Right atrium auricular region (tissue), 2 donors: ENCODE results near the gene PPME1. TPM values are rescaled to one million over a fixed set of nuclear protein-coding genes. Genes with fewer than 3 reads are reported as not detected.

Experiments used
- DNase-seq: peaks from one replicate; pipeline ENCODE4 v3.0.0-alpha.2; 2019; ENCODE audit warnings: low spot score
- H3K27ac ChIP-seq, 2 donors: fragments of 200-600 bp; sonication (generic); 1 replicate in 1 of 2; 2 replicates in 1 of 2; pipeline ENCODE4 v1.5.1; 2016 to 2019
- H3K27me3 ChIP-seq, 2 donors: fragments of 200-600 bp; sonication (generic); one replicate each; pipeline versions ENCODE4 v1.5.1 to v1.6.0; 2017 to 2019
- H3K36me3 ChIP-seq: fragments of 200-600 bp; sonication (generic); one replicate; pipeline ENCODE4 v1.5.1; 2016
- H3K4me1 ChIP-seq, 2 donors: fragments of 200-600 bp; sonication (generic); one replicate each; pipeline versions ENCODE4 v1.5.1 to v1.6.0; 2017 to 2019
- H3K4me3 ChIP-seq, 2 donors: fragments of 200-600 bp; sonication (generic); 1 replicate in 1 of 2; 2 replicates in 1 of 2; pipeline ENCODE4 v1.5.1; 2017 to 2019; ENCODE audit warnings: mild to moderate bottlenecking in 1 of 2, moderate library complexity in 1 of 2
- H3K9me3 ChIP-seq, 2 donors: fragments of 200-600 bp; sonication (generic); one replicate each; pipeline ENCODE4 v1.5.1; 2019
- CTCF ChIP-seq, 2 donors: fragments of 200-600 bp; sonication (generic); IDR thresholded peaks; one replicate each; pipeline ENCODE4 v1.5.1; 2019; ENCODE audit warnings: antibody characterized with exemption in 2 of 2
- total RNA-seq, 2 donors: library from RNA; depleted of rRNA; stranded (reverse); fragments of >200 nt; gene quantifications; one replicate each; pipeline ENCODE4 v1.1.0, GENCODE V29; 2016

Gene PPME1
- total RNA-seq, 2 donors from 2014 or later: 30.1 to 35.0 TPM

DNA sequence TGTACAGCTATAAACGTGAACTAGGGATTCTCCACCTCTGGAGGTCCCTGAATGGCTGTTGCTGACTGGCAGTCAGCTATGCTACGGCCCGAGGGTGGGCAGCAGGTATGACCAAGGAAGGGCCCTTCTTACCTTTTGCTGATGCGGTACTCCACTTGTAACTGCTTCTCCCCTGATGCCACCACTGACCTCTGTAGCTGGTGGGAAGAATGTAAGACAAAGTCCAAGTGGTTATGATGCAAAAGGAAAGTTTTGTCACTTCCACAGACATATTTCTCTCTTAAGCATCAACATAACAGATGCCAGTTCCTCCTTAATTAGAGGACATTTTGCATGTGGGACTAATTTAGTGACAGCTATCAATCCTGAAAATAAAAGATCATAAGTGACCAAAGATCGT is 108.2 kb downstream of the PPME1 start:
- peak overlapping the region; percentile 21 to 32 for H3K27ac ChIP-seq
- TF ChIP-seq CTCF (IDR thresholded peaks at IDR 0.05): no peak
- no peaks in the 10 kb centered on the region for H3K27me3 ChIP-seq
- H3K9me3 ChIP-seq: no peaks in the 10 kb centered on the region
- DNase-seq: no peak
- H3K4me1 ChIP-seq: peaks cover 0 to 11% of the 10 kb centered on the region in 2 donors
- no peak overlapping the region for H3K4me3 ChIP-seq
- no peaks in the 10 kb centered on the region for H3K36me3 ChIP-seq

DNA sequence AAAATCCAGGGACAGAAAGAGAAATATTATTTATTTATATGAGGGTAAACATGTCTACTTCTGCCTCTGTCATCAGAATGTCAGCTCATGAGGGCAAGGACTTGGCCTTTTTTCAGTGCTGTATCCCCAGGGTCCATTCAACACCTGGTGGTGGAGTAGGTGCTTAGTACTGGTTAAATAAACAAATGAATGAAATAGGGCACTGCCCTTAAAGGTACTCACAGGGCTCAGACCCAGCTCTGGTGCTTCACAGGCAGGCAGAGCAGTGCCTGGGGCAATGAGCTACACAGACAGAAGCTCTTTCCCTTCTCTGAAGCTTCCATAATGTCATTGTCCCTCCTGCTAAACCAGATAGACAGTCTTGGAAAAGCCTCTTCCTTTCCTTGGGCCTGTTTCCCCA is 109.4 kb downstream of the PPME1 start:
- Histone ChIP-seq H3K27ac (no peak overlapping the region), H3K36me3 (no peaks in the 10 kb centered on the region), H3K4me1 (peaks cover 0 to 11% of the 10 kb centered on the region in 2 donors), H3K9me3 (no peaks in the 10 kb centered on the region), H3K4me3 (no peak overlapping the region), H3K27me3 (no peaks in the 10 kb centered on the region)
- no peak for DNase-seq
- no peak for TF ChIP-seq CTCF (IDR thresholded peaks at IDR 0.05)

- no peaks in the 10 kb centered on the region for H3K9me3 ChIP-seq
- no peak for TF ChIP-seq CTCF (IDR thresholded peaks at IDR 0.05)
- H3K27me3 ChIP-seq: no peaks in the 10 kb centered on the region
- no peaks in the 10 kb centered on the region for H3K36me3 ChIP-seq
- H3K27ac ChIP-seq: no peak overlapping the region
- peaks cover 0 to 11% of the 10 kb centered on the region in 2 donors for H3K4me1 ChIP-seq
- no peak overlapping the region for H3K4me3 ChIP-seq
- no peak for DNase-seq
Measured at GRCh38 chr11:74282421-74282820, 111.3 kb downstream of the PPME1 start.

- Histone ChIP-seq H3K4me1 (peaks cover 0 to 11% of the 10 kb centered on the region in 2 donors), H3K36me3 (no peaks in the 10 kb centered on the region), H3K9me3 (no peaks in the 10 kb centered on the region), H3K27me3 (no peaks in the 10 kb centered on the region), H3K4me3 (no peak overlapping the region), H3K27ac (no peak overlapping the region)
- no peak for TF ChIP-seq CTCF (IDR thresholded peaks at IDR 0.05)
- no peak for DNase-seq
Measured at GRCh38 chr11:74282914-74283371, 111.9 kb downstream of the PPME1 start.

DNA sequence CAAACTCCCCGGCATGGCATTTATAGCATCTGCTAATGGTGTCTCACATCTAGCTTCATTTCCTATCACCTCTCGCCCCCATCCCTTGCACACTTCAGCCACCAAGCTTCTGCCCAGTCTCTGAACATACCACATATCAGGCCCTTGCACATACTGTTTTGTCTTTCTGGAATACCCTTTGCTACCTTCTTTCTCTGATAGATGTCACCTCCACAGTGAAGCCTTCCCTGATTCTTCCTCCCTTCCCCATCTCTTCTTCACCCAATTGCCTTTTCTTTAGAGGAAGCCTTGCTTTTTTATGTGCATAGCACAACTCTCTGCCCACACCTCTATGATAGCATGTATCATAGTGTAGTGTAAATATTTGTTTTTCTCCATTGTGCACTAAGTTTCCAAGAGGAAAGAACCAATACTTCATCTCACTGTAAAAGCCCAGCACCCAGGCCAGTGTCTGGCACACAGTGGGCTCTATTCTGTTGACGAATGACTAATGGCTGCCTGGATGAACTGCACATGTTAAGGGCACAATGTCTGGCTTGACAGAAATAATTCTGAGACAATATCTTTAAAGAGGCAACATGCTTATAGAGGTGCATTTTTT is 112.6 kb downstream of the PPME1 start:
- no peak for TF ChIP-seq CTCF (IDR thresholded peaks at IDR 0.05)
- no peaks in the 10 kb centered on the region for H3K27me3 ChIP-seq
- no peaks in the 10 kb centered on the region for H3K36me3 ChIP-seq
- H3K27ac ChIP-seq: no peak overlapping the region
- H3K4me3 ChIP-seq: no peak overlapping the region
- no peaks in the 10 kb centered on the region for H3K9me3 ChIP-seq
- H3K4me1 ChIP-seq: peaks cover 0 to 9% of the 10 kb centered on the region in 2 donors
- DNase-seq: no peak

DNA sequence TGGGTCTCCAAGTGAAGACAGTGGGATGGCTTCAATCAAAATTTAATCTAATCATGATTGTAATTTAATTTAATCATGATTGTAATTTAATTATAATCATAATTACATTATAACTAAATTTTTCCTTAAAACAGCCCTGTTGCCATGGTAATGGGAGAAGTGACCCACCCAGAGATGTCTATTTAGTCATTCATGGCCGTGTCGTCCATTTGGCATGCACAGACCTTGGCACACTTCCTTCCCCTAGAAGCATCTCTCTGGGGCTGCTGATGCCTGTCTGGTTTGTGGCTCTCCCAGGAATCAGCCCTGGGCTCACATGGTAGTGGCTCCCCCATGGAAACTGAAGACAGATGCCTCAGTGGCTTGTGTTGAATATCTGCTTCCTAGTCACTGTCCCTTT is 113.4 kb downstream of the PPME1 start:
- TF ChIP-seq CTCF (IDR thresholded peaks at IDR 0.05): no peak
- DNase-seq: no peak
- Histone ChIP-seq H3K4me3 (no peak overlapping the region), H3K9me3 (no peaks in the 10 kb centered on the region), H3K4me1 (peaks cover 0 to 1% of the 10 kb centered on the region in 2 donors), H3K27ac (no peak overlapping the region), H3K27me3 (no peaks in the 10 kb centered on the region), H3K36me3 (no peaks in the 10 kb centered on the region)
